ENCODE measurements around the gene SHKBP1.
"Not testable (repeated sequence)": the region's sequence is repeated elsewhere in the genome, so short reads cannot be mapped to it uniquely, and the experiment has no call there.

Gene SHKBP1

GRCh38 chr19:40559394-40559793 is 17.3 kb upstream of the SHKBP1 start:
- no peaks in the 10 kb centered on the region for H3K36me3 ChIP-seq (ENCODE audit: insufficient read depth, low read length)
- H4K20me1 ChIP-seq (ENCODE audit: insufficient read depth, low read length, poor library complexity, severe bottlenecking) = no peaks in the 10 kb centered on the region
- H3K27me3 ChIP-seq (ENCODE audit: insufficient read depth, low read length, poor library complexity, severe bottlenecking) = no peaks in the 10 kb centered on the region
- no peak overlapping the region for H3K4me3 ChIP-seq (ENCODE audit: low read length, poor library complexity, severe bottlenecking)
- TF ChIP-seq EZH2phosphoT487 (IDR thresholded peaks at IDR 0.05; ENCODE audit: borderline replicate concordance) (no peak), CTCF (conservative IDR thresholded peaks at IDR 0.05; ENCODE audit: low read length) (no peak)
- H3K79me2 ChIP-seq (ENCODE audit: insufficient read depth, low read length) = no peaks in the 10 kb centered on the region
- H3K4me1 ChIP-seq (ENCODE audit: insufficient read depth, low read length, poor library complexity, severe bottlenecking) = peaks cover 7% of the 10 kb centered on the region
- no peaks in the 10 kb centered on the region for H3K9me2 ChIP-seq (replicated peaks; ENCODE audit: low read depth, low read length)
- H3K9me3 ChIP-seq (ENCODE audit: insufficient read depth, low read depth, low read length) = no peaks in the 10 kb centered on the region
- no peak overlapping the region for H3K9ac ChIP-seq (ENCODE audit: low read depth, low read length, poor library complexity, severe bottlenecking)
- no peak overlapping the region for H2AFZ ChIP-seq (ENCODE audit: low read length)
- no peaks in the 10 kb centered on the region for H3F3A ChIP-seq (ENCODE audit: low read depth)
- no peak overlapping the region for H3K4me2 ChIP-seq (ENCODE audit: low read depth, low read length, poor library complexity, severe bottlenecking)

- no peaks in the 10 kb centered on the region for H3K36me3 ChIP-seq (ENCODE audit: insufficient read depth, low read length)
- H3K9me3 ChIP-seq (ENCODE audit: insufficient read depth, low read depth, low read length) = no peaks in the 10 kb centered on the region
- TF ChIP-seq EZH2phosphoT487 (IDR thresholded peaks at IDR 0.05; ENCODE audit: borderline replicate concordance) = no peak
- no peak for TF ChIP-seq CTCF (conservative IDR thresholded peaks at IDR 0.05; ENCODE audit: low read length)
- H4K20me1 ChIP-seq (ENCODE audit: insufficient read depth, low read length, poor library complexity, severe bottlenecking) = no peaks in the 10 kb centered on the region
- no peak overlapping the region for H3K4me3 ChIP-seq (ENCODE audit: low read length, poor library complexity, severe bottlenecking)
- H3K4me1 ChIP-seq (ENCODE audit: insufficient read depth, low read length, poor library complexity, severe bottlenecking) = peaks cover 7% of the 10 kb centered on the region
- no peak overlapping the region for H2AFZ ChIP-seq (ENCODE audit: low read length)
- H3K9ac ChIP-seq (ENCODE audit: low read depth, low read length, poor library complexity, severe bottlenecking) = no peak overlapping the region
- no peaks in the 10 kb centered on the region for H3K27me3 ChIP-seq (ENCODE audit: insufficient read depth, low read length, poor library complexity, severe bottlenecking)
- H3K9me2 ChIP-seq (replicated peaks; ENCODE audit: low read depth, low read length) = no peaks in the 10 kb centered on the region
- H3K4me2 ChIP-seq (ENCODE audit: low read depth, low read length, poor library complexity, severe bottlenecking) = no peak overlapping the region
- no peaks in the 10 kb centered on the region for H3K79me2 ChIP-seq (ENCODE audit: insufficient read depth, low read length)
- no peaks in the 10 kb centered on the region for H3F3A ChIP-seq (ENCODE audit: low read depth)
Observed at GRCh38 chr19:40560092-40560507, 16.6 kb upstream of the SHKBP1 start.

- peaks cover 7% of the 10 kb centered on the region for H3K4me1 ChIP-seq (ENCODE audit: insufficient read depth, low read length, poor library complexity, severe bottlenecking)
- TF ChIP-seq CTCF (conservative IDR thresholded peaks at IDR 0.05; ENCODE audit: low read length) (no peak), EZH2phosphoT487 (IDR thresholded peaks at IDR 0.05; ENCODE audit: borderline replicate concordance) (no peak)
Observed at GRCh38 chr19:40561947-40562346, 14.7 kb upstream of the SHKBP1 start.

GRCh38 chr19:40564535-40564934 is 12.1 kb upstream of the SHKBP1 start:
- H3K79me2 ChIP-seq (ENCODE audit: insufficient read depth, low read length); H3K36me3 ChIP-seq (ENCODE audit: insufficient read depth, low read length); H3K9me3 ChIP-seq (ENCODE audit: insufficient read depth, low read depth, low read length); H3K9ac ChIP-seq (ENCODE audit: low read depth, low read length, poor library complexity, severe bottlenecking); H3K4me1 ChIP-seq (ENCODE audit: insufficient read depth, low read length, poor library complexity, severe bottlenecking); H3K4me2 ChIP-seq (ENCODE audit: low read depth, low read length, poor library complexity, severe bottlenecking); H3K27me3 ChIP-seq (ENCODE audit: insufficient read depth, low read length, poor library complexity, severe bottlenecking); H3F3A ChIP-seq (ENCODE audit: low read depth); H2AFZ ChIP-seq (ENCODE audit: low read length); H3K9me2 ChIP-seq (replicated peaks; ENCODE audit: low read depth, low read length); H4K20me1 ChIP-seq (ENCODE audit: insufficient read depth, low read length, poor library complexity, severe bottlenecking); H3K4me3 ChIP-seq (ENCODE audit: low read length, poor library complexity, severe bottlenecking): not testable (repeated sequence)

More at GRCh38 chr19:40561947-40562346, 14.7 kb upstream of the SHKBP1 start:
- Histone ChIP-seq H3F3A (ENCODE audit: low read depth) (no peaks in the 10 kb centered on the region), H3K27me3 (ENCODE audit: insufficient read depth, low read length, poor library complexity, severe bottlenecking) (no peaks in the 10 kb centered on the region), H3K36me3 (ENCODE audit: insufficient read depth, low read length) (no peaks in the 10 kb centered on the region), H2AFZ (ENCODE audit: low read length) (peak overlapping the region; percentile 63; the same call in 1 of the 2 replicates), H3K9me3 (ENCODE audit: insufficient read depth, low read depth, low read length) (no peaks in the 10 kb centered on the region), H3K79me2 (ENCODE audit: insufficient read depth, low read length) (no peaks in the 10 kb centered on the region), H3K9me2 (replicated peaks; ENCODE audit: low read depth, low read length) (no peaks in the 10 kb centered on the region), H3K4me3 (ENCODE audit: low read length, poor library complexity, severe bottlenecking) (no peak overlapping the region), H4K20me1 (ENCODE audit: insufficient read depth, low read length, poor library complexity, severe bottlenecking) (no peaks in the 10 kb centered on the region), H3K4me2 (ENCODE audit: low read depth, low read length, poor library complexity, severe bottlenecking) (peak overlapping the region; percentile 1), H3K9ac (ENCODE audit: low read depth, low read length, poor library complexity, severe bottlenecking) (no peak overlapping the region)
